Measurements from ENCODE around the gene YIPF1.
A peak's percentile ranks its signal among the peaks of the same experiment; 100 is the strongest.

Gene YIPF1

DNA sequence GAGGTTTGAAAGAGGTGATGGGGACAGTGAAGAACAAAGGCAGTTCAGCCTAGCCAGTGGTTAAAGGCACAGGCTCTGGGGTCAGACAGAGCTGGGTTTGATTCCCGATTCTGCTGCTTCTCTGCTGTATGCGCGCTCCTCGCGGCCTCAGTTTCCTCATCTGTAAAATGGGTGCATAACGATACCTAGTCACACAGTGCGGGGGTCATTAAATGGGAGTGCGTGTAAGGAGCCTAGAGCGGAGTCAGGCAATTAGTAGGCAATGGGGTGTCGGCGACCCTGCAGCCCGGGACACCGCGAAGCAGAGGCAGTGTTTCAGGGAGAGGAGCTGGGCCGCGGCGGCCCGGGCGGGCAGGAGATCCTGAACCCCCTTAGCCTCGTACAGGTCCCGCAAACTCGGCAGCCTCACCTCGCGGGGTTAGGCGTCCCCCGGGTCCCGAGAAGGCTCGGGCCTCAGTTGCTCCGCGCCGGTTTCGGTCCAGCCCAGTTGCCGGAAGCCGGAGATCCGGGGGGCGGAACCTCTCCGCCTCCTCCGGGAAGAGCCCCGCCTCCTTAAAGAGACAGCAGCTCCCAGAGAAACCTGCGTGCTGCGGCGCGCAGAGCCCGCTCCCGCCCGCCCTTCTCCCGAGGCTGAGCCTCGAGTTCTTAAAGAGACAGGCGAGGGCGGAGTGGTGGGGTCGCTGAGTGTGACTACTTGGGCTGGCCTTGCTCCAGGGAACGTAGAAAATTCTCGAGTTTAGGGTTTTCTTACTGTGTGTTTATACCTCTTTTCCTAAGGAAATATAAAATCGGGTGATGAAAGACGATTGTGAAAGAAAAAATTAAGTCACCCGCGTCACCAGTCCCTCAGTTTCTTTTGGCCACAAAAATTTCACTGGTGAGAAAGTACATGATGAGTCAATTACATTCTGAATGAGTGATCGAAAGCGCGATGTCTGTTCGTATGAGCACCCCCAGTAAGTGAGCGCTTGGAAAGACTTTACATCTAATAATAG lies at the start of gene YIPF1:
Gene YIPF1, minus strand, starts transcription at position 494 of the 995 bp plus-strand sequence. CDS start 860 bp downstream, outside the sequence.
- peak; percentile 81 for DNase-seq

GRCh38 chr1:53938136-53938830 lies 48.7 kb upstream of the YIPF1 start:
- DNase-seq, result no peak

DNA sequence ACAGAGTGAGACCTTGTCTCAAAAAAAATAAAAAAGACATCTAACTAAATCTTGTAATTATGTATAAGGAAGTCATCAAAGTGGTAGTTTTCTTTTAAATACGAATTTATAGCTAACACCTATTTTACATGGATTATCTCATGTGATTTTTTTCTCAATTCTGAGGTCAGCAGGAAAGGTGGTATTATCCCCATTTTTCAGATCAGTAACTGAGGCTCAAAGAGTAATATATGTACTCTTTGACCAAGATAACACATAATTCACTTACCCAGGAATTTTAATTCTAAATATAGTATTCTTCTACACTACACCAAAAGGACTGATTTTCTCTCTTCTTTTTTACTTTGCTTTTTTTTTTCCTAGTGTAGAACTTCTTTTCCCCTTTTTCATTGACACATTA lies 46.8 kb upstream of the YIPF1 start:
- DNase-seq, result no peak

- no peak for DNase-seq
Observed at GRCh38 chr1:53934170-53934765, 44.7 kb upstream of the YIPF1 start.

GRCh38 chr1:53931523-53931922 lies 41.9 kb upstream of the YIPF1 start:
- no peak for DNase-seq

DNA sequence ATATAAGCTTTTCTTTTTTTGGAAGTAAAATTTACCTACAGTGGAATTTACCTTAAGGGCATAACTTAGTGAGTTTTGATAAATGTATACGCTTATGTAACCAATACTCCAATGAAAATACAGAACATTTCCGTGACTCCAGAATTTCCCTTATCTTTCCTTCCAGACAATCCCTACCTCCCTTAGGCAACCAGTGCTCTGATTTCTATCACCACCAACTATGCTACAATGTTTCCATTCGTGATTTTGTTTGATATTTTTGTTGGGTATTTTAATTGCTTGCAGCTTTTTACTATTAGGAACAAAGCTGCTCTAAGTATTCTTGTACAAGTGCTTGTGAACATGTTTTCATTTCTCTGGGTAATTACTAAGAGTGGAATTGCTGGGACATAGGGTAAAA lies 41.3 kb upstream of the YIPF1 start:
- no peak for DNase-seq

- DNase-seq, result peak; percentile 10
Observed at GRCh38 chr1:53929246-53929960, 39.8 kb upstream of the YIPF1 start.

- DNase-seq, result no peak
Observed at GRCh38 chr1:53927376-53927881, 37.8 kb upstream of the YIPF1 start.

GRCh38 chr1:53919675-53920066 lies 30.1 kb upstream of the YIPF1 start:
- no peak for DNase-seq

DNA sequence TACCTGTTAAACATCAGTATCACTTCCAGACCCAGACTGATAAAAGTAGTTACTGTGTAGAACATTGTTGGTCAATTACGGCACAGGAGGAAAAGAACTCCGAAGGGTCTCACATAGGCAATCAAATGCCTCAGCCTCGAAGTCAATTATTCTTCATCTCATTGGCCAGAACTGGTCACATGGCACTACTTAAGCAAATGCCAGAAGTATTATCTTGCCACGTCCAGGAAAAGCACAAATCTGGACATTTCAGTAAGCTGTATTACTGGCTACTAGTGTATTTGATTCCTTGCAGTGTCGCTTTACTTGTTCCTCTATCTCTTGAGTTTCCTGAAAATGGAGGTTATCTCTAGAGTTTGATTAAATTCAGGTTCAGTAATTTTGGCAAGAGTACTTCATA lies 28.7 kb upstream of the YIPF1 start:
- no peak for DNase-seq

GRCh38 chr1:53913352-53914033 lies 23.9 kb upstream of the YIPF1 start:
- DNase-seq, result no peak

- DNase-seq, result no peak
Observed at GRCh38 chr1:53911442-53911841, 21.8 kb upstream of the YIPF1 start.

GRCh38 chr1:53909946-53910345 lies 20.3 kb upstream of the YIPF1 start:
- no peak for DNase-seq

GRCh38 chr1:53906121-53906520 lies 16.5 kb upstream of the YIPF1 start:
- DNase-seq, result no peak

DNA sequence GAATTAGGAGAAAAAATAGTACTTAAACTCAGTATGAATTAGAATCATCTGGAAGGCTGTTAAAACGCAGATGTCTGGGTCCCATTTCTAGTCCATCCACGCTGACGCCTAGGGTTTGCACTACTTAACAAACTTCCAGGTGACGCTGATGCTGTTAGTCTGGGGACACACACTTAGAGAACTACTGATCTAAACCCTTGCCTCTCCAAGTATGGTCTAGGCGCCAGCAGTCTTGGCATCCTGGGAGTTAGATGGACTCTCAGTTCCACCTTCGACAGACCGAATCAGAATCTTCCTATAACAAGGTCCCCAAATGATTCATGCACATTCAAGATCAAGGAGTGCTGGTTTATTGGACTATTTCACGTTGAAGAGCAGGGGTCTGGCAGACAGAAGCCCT lies 15.9 kb upstream of the YIPF1 start:
- no peak for DNase-seq

- DNase-seq, result no peak
Observed at GRCh38 chr1:53902235-53903138, 12.9 kb upstream of the YIPF1 start.

- DNase-seq, result no peak
Observed at GRCh38 chr1:53899708-53900107, 10.1 kb upstream of the YIPF1 start.

- no peak for DNase-seq
Observed at GRCh38 chr1:53899206-53899628, 9.6 kb upstream of the YIPF1 start.

DNA sequence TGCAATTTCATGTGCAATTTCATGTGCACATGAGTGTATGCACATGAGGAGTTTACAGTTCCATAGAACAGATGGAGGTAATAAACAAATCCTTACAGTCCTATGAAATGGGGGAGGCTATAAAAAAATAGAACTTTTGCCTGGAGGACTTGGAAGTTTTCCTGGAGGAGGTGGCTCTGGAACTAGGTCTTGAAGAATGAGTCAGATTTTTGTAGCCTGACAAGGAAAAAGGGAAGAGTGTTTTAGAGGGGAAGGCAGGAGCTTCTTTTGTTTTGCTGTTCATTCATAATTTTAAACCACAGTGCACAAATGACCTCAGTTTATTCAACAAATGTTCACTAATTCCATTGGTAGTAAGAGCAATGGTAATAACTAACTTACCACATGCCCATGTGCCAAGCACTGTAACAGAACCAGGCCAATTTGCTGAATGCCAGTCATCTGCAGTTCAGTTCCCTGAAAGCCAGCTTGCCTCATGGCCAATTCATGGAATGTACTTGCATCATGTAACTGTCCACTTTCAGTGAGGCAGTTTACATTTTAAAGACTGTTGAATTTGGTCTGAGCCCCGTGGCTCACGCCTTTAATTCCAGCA lies 7.1 kb upstream of the YIPF1 start:
- peak; percentile 54 for DNase-seq

DNA sequence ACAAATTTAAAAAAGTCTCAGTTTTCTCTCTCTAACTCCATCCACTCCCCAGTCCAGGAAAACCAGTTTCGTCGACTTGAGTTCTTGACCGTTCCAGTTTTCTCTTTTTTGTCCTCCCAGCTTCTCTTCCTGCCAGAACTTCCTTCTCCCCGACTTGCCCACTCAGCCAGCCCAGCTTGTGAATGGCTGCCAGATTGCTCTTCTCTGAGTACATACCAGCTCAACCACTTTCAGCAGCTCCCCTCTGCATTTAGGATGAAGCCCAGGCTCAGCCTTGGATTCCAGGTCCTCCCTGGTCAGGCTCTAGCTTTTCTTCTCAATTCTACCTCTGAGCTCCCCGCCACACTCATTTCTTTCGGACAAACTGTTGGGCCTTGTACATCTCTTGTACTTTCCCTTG lies 5.8 kb upstream of the YIPF1 start:
- DNase-seq, result no peak

- no peak for DNase-seq
Observed at GRCh38 chr1:53894644-53895043, 5.0 kb upstream of the YIPF1 start.

Data from GF-D8 (cell line).